ENCODE data around the gene PSRC1. TPM values are rescaled to one million over a fixed set of nuclear protein-coding genes. Genes with fewer than 3 reads are reported as not detected.

The PSRC1 gene
- polyA plus RNA-seq, 1 experiment: 25.9 TPM

DNA sequence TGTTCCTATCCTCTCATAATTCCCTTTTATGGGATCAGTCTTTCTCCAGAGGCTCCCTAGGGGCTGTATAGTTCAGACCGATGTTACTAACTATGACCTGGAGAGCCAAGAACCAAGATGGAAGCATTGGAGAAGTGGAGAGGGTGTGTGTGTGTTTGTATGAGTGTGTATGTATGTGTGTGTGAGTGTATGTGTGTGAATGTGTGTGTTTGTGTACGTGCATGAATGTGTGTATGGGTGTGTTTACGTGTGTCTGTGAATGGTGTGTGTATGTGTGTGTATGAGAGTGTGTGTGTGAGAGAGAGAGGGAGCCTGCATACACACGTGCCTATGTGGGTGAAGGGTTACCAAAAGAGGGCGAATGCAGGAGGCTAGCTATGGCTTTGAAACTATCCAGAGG is 18.9 kb upstream of the PSRC1 start:
- no peak for DNase-seq (ENCODE audit: low read depth)
- POLR2A ChIA-PET: no interaction called here
- no peaks in the 10 kb centered on the region for H3K27me3 ChIP-seq (ENCODE audit: control insufficient read depth, insufficient read depth, low read length)
- CTCF ChIA-PET: no interaction called here
- TF ChIP-seq CTCF (IDR thresholded peaks at IDR 0.05; ENCODE audit: insufficient read depth, low read depth, low read length): no peak
- no peaks in the 10 kb centered on the region for H3K36me3 ChIP-seq (ENCODE audit: control insufficient read depth, insufficient read depth, low read length)
- H3K4me3 ChIP-seq (ENCODE audit: low read depth, low read length): no peak overlapping the region

GRCh38 chr1:109300650-109301151 is 17.8 kb upstream of the PSRC1 start:
- no peak overlapping the region for H3K4me3 ChIP-seq (ENCODE audit: low read depth, low read length)
- H3K27me3 ChIP-seq (ENCODE audit: control insufficient read depth, insufficient read depth, low read length): no peaks in the 10 kb centered on the region
- no peak for TF ChIP-seq CTCF (IDR thresholded peaks at IDR 0.05; ENCODE audit: insufficient read depth, low read depth, low read length)
- H3K36me3 ChIP-seq (ENCODE audit: control insufficient read depth, insufficient read depth, low read length): no peaks in the 10 kb centered on the region
- ChIA-PET CTCF (interaction anchor here (1.1 to 1.2 kb wide), 2 partner anchors 18 to 23 kb away, joined by 4 read pairs; partner anchors contain the start of gene PSRC1), POLR2A (no interaction called here)
- no peak for DNase-seq (ENCODE audit: low read depth)

- ChIA-PET POLR2A (no interaction called here), CTCF (interaction anchor here (1.0 to 1.4 kb wide), 4 partner anchors 14 to 99 kb away, joined by 4 read pairs; partner anchors contain the start of genes PSRC1 and SORT1)
- H3K4me3 ChIP-seq (ENCODE audit: low read depth, low read length): no peak overlapping the region
- no peaks in the 10 kb centered on the region for H3K27me3 ChIP-seq (ENCODE audit: control insufficient read depth, insufficient read depth, low read length)
- H3K36me3 ChIP-seq (ENCODE audit: control insufficient read depth, insufficient read depth, low read length): no peaks in the 10 kb centered on the region
- DNase-seq (ENCODE audit: low read depth): no peak
- TF ChIP-seq CTCF (IDR thresholded peaks at IDR 0.05; ENCODE audit: insufficient read depth, low read depth, low read length): no peak
These were observed 16.8 kb upstream of the PSRC1 start for GRCh38 chr1:109299558-109300343.

DNA sequence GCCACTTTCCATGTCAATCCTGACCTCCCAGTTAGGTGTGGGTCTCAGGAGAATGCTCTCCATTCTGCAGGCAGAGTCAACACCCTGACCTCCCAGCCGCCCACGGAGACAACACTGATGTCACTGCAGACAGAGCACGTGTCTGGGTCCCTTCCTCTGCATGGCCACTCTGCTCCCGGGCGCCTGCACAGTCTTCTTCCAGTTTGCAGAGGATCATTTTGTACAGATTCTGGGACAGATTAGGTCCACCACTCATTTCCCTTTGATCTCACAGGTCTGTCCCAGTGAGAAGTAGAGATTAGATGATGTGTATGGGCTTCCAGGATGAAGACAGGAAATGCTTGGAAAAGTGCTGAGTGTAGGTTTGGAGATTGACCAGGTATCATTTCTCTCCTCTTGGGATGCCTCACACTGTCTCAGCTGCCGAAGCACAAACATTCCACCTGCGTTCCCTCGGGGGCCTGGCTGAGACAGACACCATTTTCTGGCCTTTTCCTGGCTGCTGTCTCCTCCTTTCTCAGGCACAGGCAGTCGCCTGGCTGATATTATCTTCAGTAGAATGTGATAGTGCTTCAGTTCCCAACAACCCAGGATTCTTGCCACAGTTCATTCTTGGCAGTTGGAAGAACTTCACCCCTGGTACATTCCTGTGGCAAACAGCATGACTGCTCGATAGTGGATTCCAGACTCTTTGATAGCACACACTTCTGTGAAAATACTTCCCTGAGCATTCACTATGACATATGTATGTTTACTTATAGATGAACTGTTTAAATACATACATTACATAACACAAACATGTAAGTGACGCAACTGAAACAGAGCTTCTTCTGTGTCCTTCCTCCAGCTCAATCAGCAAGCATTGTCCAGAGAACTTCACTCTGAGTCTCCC is 16.0 kb upstream of the PSRC1 start:
- Histone ChIP-seq H3K4me3 (ENCODE audit: low read depth, low read length) (no peak overlapping the region), H3K27me3 (ENCODE audit: control insufficient read depth, insufficient read depth, low read length) (no peaks in the 10 kb centered on the region), H3K36me3 (ENCODE audit: control insufficient read depth, insufficient read depth, low read length) (no peaks in the 10 kb centered on the region)
- peak; percentile 61 for DNase-seq (ENCODE audit: low read depth)
- POLR2A ChIA-PET: no interaction called here
- no peak for TF ChIP-seq CTCF (IDR thresholded peaks at IDR 0.05; ENCODE audit: insufficient read depth, low read depth, low read length)
- CTCF ChIA-PET: interaction anchor here (1.0 to 1.4 kb wide), 2 partner anchors 13 to 99 kb away, joined by 4 read pairs; partner anchors contain the start of gene SORT1

- Histone ChIP-seq H3K36me3 (ENCODE audit: control insufficient read depth, insufficient read depth, low read length) (no peaks in the 10 kb centered on the region), H3K4me3 (ENCODE audit: low read depth, low read length) (no peak overlapping the region), H3K27me3 (ENCODE audit: control insufficient read depth, insufficient read depth, low read length) (no peaks in the 10 kb centered on the region)
- no peak for TF ChIP-seq CTCF (IDR thresholded peaks at IDR 0.05; ENCODE audit: insufficient read depth, low read depth, low read length)
- ChIA-PET CTCF (interaction anchor here (1.1 to 2.7 kb wide), 3 partner anchors 11 to 79 kb away, joined by 3 to 9 read pairs (median 4); partner anchors contain the start of gene MYBPHL), POLR2A (no interaction called here)
- no peak for DNase-seq (ENCODE audit: low read depth)
These were observed 13.8 kb upstream of the PSRC1 start for GRCh38 chr1:109296782-109297181.

Measured in BJ (cell line).